NCI-H2107 treated with DMSO at 0.1 percent for 48 hours (cell line): ENCODE results near the gene IL1RN.

Source experiments
- DNase-seq: peaks from one replicate; lab custom pipeline; 2025; ENCODE audit not compliant: unreplicated experiment; lab: John Stamatoyannopoulos, UW

IL1RN gene

DNA sequence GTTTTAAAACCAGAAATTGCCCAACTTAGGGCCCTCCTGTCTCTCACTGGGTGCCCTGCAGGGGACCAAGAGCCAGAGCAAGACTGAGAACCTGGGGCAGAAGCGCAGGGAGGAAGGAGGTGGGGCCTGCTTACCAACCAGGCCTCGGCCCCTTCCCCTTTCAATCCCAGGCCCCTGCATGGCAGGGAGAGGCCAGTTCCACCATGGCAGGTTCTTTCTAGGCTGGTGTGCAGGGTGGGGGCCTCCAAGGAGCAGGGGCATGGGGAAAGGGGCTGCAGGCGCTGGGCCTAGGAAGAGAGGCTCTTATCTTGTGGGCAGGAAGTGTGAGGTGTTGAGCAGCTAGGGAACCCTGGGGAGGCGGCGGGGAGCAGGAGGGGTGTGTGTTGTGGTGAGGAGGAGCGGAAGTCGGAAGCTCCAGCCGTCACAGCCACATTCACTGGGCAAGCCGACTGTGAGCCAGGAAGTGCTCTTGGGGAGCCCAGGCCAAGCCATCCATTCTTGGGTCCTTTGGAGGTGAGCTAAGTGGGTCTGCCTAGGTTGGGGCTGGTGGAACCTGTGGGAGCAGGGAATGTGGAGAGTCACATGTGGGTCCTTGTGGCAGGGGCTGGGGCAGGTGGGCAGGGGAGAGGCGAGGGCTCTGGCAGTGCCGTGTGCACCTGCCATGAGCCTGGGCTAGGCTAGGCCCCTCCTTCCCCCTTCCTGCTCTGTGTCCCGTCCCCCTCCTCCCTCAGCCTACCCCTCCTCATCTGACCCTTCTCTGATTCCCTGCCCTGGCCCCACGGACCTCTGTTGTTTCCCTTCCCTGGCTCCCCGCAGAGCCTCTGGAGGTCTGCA, 46.4 kb downstream of the IL1RN start, which contains the start of gene PSD4:
PSD4 (plus strand) TSS at position 430 of the 834 bp plus-strand sequence. CDS start 8,486 bp downstream, outside the sequence.
- no peak for DNase-seq

- DNase-seq = no peak
Measured at GRCh38 chr2:113174376-113174750, 47.0 kb downstream of the IL1RN start.

- no peak for DNase-seq
Measured at GRCh38 chr2:113175042-113175628, 47.7 kb downstream of the IL1RN start.

GRCh38 chr2:113175736-113176695, 48.6 kb downstream of the IL1RN start:
- DNase-seq = no peak

DNA sequence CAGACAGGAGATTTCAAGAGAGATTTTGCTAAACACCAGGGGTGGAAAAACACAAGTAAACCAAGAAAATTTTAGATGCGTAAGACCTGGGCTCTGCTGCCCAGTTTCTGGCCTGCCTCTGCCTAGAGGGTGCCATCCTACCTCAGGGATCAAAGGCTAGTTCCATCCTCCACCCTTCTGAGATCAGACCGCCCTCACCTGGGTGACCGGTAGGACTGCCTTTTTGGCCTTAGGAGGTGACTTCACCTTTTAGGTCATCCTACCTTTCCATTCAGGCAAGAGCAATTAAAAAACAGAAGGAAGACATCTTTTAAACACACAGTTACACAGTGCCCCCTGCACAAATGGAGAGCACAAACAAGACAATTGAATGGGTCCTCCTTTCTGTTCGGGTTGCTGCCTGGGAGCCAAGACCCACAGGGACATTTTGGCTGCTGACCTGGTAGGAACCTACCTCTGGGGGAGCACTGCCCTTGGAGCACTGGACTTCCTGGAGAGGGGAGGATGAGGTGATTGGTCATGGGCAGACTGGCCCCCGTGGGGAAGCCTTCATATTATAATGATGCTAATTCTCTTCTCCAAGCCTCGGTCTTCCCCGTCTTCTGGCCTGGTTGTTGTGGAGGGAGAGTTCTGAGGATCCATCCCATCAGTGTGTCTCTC, 49.4 kb downstream of the IL1RN start:
- DNase-seq = no peak

DNA sequence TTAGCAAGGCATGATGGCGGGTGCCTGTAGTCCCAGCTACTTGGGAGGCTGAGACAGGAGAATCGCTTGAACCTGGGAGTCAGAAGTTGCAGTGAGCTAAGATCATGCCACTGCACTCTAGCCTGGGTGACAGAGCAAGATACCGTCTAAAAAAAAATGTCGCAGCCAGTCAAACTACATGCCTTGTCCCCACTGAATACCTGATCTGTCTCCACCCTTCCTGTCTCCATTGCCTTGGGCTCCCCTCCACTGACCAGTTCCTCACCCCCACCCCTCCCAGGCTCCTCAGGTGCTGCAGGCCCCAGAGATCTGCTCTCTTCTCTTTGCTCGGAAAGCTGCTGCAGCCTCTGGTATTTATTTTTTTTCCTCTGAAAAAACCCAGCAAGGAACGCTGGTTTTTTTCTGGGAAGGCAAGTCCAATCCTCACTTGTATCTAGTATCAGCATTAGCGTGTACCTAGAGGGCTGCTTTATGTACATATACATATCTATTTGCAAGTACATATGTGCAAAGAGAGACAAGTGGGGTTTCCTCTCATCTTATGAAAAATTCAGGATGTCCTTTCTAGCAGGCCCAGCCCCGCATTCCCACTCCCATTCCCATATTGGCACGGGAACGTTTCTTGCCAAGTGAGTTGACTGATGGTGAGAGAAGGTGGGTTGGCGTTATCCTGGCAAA, 50.8 kb downstream of the IL1RN start:
- DNase-seq = no peak

GRCh38 chr2:113178891-113179290, 51.5 kb downstream of the IL1RN start:
- DNase-seq = no peak

DNA sequence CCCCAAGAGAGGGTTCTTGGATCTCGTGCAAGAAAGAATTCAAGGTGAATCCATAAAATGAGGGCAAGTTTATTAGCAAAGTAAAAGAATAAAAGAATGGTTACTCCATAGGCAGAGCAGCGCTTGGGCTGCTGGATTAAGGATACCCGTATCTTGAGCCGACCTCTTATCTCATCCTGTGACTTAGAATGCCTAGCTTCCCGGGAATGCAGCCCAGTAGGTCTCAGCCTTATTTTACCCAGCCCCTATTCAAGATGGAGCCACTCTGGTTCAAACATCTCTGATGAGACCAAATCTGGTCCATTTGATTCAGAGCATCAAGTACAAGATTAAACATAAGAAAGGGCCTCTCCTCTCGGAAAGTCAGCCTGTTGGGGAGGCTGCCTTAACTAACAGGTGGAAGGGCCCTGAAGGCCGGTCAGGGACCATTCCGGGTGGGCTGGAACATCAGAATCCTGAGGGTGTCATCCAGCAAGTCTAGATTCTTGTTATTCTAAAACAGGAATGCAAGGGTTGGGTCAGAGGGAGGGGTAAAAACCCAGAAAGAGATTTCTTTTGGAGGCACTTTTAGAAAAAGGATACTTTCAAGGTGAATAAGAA, 52.1 kb downstream of the IL1RN start:
- DNase-seq = no peak

DNA sequence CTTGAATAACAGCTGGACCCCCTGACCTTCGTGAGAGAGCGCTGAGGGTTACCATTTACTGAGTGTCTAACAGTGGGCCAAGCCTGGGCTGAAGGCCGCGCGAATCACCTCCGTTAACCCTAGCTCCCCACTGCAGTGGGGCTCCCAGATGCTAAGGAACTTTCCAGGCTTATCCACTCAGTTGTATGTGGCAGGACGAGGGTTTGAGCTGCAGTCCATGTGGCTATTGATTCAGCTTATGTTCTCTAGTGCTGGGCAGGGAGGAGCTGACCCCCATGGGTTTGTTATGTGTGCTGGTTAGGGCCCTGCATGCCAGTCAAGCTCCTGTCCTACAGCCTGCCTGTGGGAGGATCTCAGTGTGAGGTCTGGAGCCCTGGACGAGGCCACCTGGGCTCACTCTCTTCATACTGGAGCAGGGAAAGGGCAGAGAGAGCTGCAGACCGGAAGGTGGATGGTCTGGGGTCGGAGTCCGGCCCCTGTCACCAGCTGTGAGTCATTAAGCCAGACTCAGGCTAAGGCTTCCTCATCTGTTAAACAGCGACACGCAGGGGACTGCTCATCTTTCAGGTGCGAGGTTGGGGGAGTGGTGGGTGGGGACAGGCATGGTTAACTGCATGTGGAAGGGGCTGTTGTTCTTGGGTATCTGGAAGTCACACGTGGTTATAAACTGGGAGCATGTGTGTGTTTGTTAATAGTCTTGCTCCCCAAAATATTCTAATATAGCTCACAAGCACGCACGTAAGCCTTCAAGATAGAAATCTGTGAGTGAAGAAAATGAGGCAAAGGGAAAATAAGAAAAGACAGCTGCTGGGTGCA, 52.9 kb downstream of the IL1RN start:
- DNase-seq = no peak

GRCh38 chr2:113181258-113182051, 54.1 kb downstream of the IL1RN start:
- no peak for DNase-seq

- DNase-seq = no peak
Measured at GRCh38 chr2:113182471-113183260, 55.3 kb downstream of the IL1RN start.

- DNase-seq = no peak
Measured at GRCh38 chr2:113183264-113183663, 55.9 kb downstream of the IL1RN start.
